ENCODE data around the gene OMG.
"Not testable (repeated sequence)": the region's sequence is repeated elsewhere in the genome, so short reads cannot be mapped to it uniquely, and the experiment has no call there.

The OMG gene

GRCh38 chr17:31291820-31292219, 5.2 kb downstream of the OMG start:
- DNase-seq (ENCODE audit: low read depth): no peak
- TF ChIP-seq, protein P1, sequence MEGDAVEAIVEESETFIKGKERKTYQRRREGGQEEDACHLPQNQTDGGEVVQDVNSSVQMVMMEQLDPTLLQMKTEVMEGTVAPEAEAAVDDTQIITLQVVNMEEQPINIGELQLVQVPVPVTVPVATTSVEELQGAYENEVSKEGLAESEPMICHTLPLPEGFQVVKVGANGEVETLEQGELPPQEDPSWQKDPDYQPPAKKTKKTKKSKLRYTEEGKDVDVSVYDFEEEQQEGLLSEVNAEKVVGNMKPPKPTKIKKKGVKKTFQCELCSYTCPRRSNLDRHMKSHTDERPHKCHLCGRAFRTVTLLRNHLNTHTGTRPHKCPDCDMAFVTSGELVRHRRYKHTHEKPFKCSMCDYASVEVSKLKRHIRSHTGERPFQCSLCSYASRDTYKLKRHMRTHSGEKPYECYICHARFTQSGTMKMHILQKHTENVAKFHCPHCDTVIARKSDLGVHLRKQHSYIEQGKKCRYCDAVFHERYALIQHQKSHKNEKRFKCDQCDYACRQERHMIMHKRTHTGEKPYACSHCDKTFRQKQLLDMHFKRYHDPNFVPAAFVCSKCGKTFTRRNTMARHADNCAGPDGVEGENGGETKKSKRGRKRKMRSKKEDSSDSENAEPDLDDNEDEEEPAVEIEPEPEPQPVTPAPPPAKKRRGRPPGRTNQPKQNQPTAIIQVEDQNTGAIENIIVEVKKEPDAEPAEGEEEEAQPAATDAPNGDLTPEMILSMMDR (conservative IDR thresholded peaks at IDR 0.05; ENCODE audit: low read depth, low read length): no peak
- no peak overlapping the region for H3K4me3 ChIP-seq (ENCODE audit: low read length)

DNA sequence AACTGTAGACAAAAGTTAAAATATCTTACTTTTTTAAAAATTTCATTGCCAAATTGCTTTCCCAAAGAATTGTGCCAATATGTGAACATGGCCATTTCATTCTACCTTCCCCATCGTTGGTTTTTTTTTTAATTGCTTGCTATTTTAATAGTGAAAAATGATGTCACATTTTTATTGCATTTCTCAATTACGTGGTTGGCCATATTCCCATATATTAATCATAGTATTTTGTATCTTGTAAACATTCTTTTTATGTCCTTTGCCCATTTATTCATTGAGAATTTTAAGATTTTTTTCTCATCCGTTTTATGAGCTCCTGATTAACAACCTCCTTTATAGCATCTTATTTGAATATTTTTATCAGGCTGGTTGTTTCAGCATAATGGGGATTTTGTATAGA, 7.2 kb downstream of the OMG start:
- TF ChIP-seq, protein P1 (conservative IDR thresholded peaks at IDR 0.05; ENCODE audit: low read depth, low read length): no peak
- DNase-seq (ENCODE audit: low read depth): no peak
- no peak overlapping the region for H3K4me3 ChIP-seq (ENCODE audit: low read length)

- DNase-seq (ENCODE audit: low read depth); H3K4me3 ChIP-seq (ENCODE audit: low read length): not testable (repeated sequence)
These were observed 9.1 kb downstream of the OMG start for GRCh38 chr17:31287932-31288331.

DNA sequence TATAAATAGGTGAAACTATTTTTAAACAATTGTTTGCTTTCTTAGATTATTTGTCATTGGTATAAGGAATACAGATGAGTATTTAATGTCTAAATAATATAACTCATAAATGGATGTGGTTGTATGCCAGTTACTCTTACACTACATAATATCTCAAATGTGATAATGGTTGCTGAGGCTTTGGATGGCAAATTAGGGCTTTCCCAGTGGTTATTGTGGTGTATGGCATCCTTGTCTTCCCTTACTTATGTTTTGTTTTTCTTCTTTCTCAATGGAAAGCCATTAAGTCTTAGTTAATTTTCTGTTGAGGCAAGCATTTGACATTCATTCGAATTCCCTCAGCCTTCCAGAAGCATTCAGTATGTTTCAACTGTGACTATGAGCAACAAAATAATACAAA, 10.5 kb downstream of the OMG start:
- DNase-seq (ENCODE audit: low read depth): no peak
- TF ChIP-seq, protein P1 (conservative IDR thresholded peaks at IDR 0.05; ENCODE audit: low read depth, low read length): no peak
- H3K4me3 ChIP-seq (ENCODE audit: low read length): no peak overlapping the region

GRCh38 chr17:31283841-31284240, 13.2 kb downstream of the OMG start:
- no peak for DNase-seq (ENCODE audit: low read depth)
- no peak overlapping the region for H3K4me3 ChIP-seq (ENCODE audit: low read length)
- TF ChIP-seq, protein P1 (conservative IDR thresholded peaks at IDR 0.05; ENCODE audit: low read depth, low read length): no peak

DNA sequence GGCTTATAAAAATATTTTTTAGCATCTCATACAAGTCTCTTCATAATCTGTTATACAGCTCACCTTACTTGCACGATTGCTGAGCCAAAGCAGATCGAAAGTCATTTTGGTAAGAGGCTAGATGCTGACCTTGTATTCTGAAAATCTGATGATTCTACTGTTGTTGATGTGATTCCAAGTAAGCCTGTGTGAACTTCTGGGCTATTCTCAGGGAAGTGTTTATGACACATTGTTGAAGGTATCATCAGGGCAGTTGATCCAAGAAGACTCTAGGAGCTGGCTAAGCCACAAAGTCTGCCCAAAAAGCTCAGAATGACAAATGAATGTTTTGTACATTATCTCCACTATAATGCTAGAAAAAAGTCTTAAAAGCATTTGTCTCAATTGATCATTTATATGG, 16.0 kb downstream of the OMG start:
- no peak for DNase-seq (ENCODE audit: low read depth)
- TF ChIP-seq, protein P1 (conservative IDR thresholded peaks at IDR 0.05; ENCODE audit: low read depth, low read length): no peak

GRCh38 chr17:31279401-31279800, 17.6 kb downstream of the OMG start:
- no peak for DNase-seq (ENCODE audit: low read depth)
- no peak overlapping the region for H3K4me3 ChIP-seq (ENCODE audit: low read length)
- TF ChIP-seq, protein P1 (conservative IDR thresholded peaks at IDR 0.05; ENCODE audit: low read depth, low read length): no peak

More for the DNA sequence above, 16.0 kb downstream of the OMG start:
- no peak overlapping the region for H3K4me3 ChIP-seq (ENCODE audit: low read length)

DNA sequence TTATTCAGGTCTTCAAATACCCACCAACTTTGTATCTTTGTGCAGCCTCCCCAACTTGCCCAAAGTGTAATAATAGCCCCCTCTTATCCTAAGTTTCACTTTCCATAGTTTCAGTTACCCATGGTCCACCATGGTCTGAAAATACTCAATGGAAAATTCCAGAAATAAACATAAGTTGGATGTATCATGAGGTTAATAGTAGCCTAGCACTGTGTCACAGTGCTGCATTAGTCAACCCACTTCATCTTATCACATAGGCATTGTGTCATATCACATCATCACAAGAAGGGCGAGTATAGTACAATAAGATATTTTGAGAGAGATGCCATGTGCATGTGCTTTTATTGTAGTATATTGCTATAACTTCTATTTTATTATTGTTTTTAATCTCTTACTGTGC, 21.9 kb downstream of the OMG start:
- DNase-seq (ENCODE audit: low read depth): no peak
- no peak overlapping the region for H3K4me3 ChIP-seq (ENCODE audit: low read length)
- TF ChIP-seq, protein P1 (conservative IDR thresholded peaks at IDR 0.05; ENCODE audit: low read depth, low read length): no peak
